ENCODE measurements around the gene PINLYP. TPM values are rescaled to one million over a fixed set of nuclear protein-coding genes. Genes with fewer than 3 reads are reported as not detected.
A peak's percentile ranks its signal among the peaks of the same experiment; 100 is the strongest.

The PINLYP gene
- 10 to 100 TPM in 1 of 2 donors, 1 to 10 TPM in 1; 9.1 to 12.8 TPM for total RNA-seq
- long read RNA-seq, donor 1, partial matches to known transcripts = 0 of 1 reads
- long read RNA-seq, donor 1, other reads (novel, unspliced or antisense) = 0 of 1 reads
- long read RNA-seq, donor 2, partial matches to known transcripts = 0 of 1 reads
- long read RNA-seq, donor 2, other reads (novel, unspliced or antisense) = 1 of 1 reads

- intact Hi-C loops (cut with DNase I) = no loop called here
Measured at GRCh38 chr19:43575156-43575950, at the start of gene PINLYP, which contains the start of gene XRCC1. TSS of gene PINLYP (plus strand) at chr19:43575801. CDS start at chr19:43577192, 1,391 bp downstream. TSS of gene XRCC1 (minus strand) at chr19:43575527. CDS start at chr19:43575458, 69 bp downstream.

GRCh38 chr19:43525836-43526771, 49.5 kb upstream of the PINLYP start:
- peak; percentile 82 for DNase-seq (ENCODE audit: low spot score)

More at GRCh38 chr19:43575156-43575950, at the start of gene PINLYP, which contains the start of gene XRCC1:
- peak; percentile 99 for DNase-seq (ENCODE audit: low spot score)

GRCh38 chr19:43526884-43527859, 48.4 kb upstream of the PINLYP start, which contains the start of gene ETHE1:
TSS of gene ETHE1 (minus strand) at chr19:43527201. CDS start at chr19:43527177, 24 bp downstream.
- intact Hi-C loops (cut with DNase I) = no loop called here
- peak; percentile 95 for DNase-seq (ENCODE audit: low spot score)

More at GRCh38 chr19:43525836-43526771, 49.5 kb upstream of the PINLYP start:
- intact Hi-C loops (cut with DNase I) = no loop called here

GRCh38 chr19:43527860-43528622, 47.6 kb upstream of the PINLYP start:
- DNase-seq (ENCODE audit: low spot score) = peak; percentile 87
- intact Hi-C loops (cut with DNase I) = no loop called here

- intact Hi-C loops (cut with DNase I) = loop anchor here in 1 of 2 donors (10.0 kb wide), 1 partner anchor 62 kb away; the partner anchor contains the start of genes IRGQ and ZNF576
- peak; percentile 86 for DNase-seq (ENCODE audit: low spot score)
Measured at GRCh38 chr19:43532571-43532961, 43.0 kb upstream of the PINLYP start.

GRCh38 chr19:43532962-43533545, 42.5 kb upstream of the PINLYP start, which contains the start of gene ZNF575:
TSS of gene ZNF575 (plus strand) at chr19:43533188. CDS start at chr19:43534423, 1,235 bp downstream.
- intact Hi-C loops (cut with DNase I) = loop anchor here in 1 of 2 donors (10.0 kb wide), 1 partner anchor 62 kb away; the partner anchor contains the start of genes IRGQ and ZNF576
- peak; percentile 96 for DNase-seq (ENCODE audit: low spot score)

GRCh38 chr19:43533546-43534304, 41.9 kb upstream of the PINLYP start:
- intact Hi-C loops (cut with DNase I) = loop anchor here in 1 of 2 donors (10.0 kb wide), 1 partner anchor 61 kb away; the partner anchor contains the start of genes IRGQ and ZNF576
- DNase-seq (ENCODE audit: low spot score) = peak; percentile 99

- no peak for DNase-seq (ENCODE audit: low spot score)
- intact Hi-C loops (cut with DNase I) = loop anchor here in 1 of 2 donors (10.0 kb wide), 1 partner anchor 60 kb away; the partner anchor contains the start of genes IRGQ and ZNF576
Measured at GRCh38 chr19:43534305-43534815, 41.2 kb upstream of the PINLYP start.

GRCh38 chr19:43534816-43535761, 40.5 kb upstream of the PINLYP start:
- peak; percentile 90 for DNase-seq (ENCODE audit: low spot score)
- intact Hi-C loops (cut with DNase I) = loop anchor here in 1 of 2 donors (10.0 kb wide), 1 partner anchor 60 kb away; the partner anchor contains the start of genes IRGQ and ZNF576

GRCh38 chr19:43538922-43539321, 36.7 kb upstream of the PINLYP start:
- intact Hi-C loops (cut with DNase I) = loop anchor here in 1 of 2 donors (10.0 kb wide), 1 partner anchor 56 kb away; the partner anchor contains the start of genes IRGQ and ZNF576
- DNase-seq (ENCODE audit: low spot score) = no peak

- no peak for DNase-seq (ENCODE audit: low spot score)
- intact Hi-C loops (cut with DNase I) = no loop called here
Measured at GRCh38 chr19:43540381-43540780, 35.2 kb upstream of the PINLYP start.

- intact Hi-C loops (cut with DNase I) = no loop called here
- DNase-seq (ENCODE audit: low spot score) = no peak
Measured at GRCh38 chr19:43541920-43542650, 33.5 kb upstream of the PINLYP start.

GRCh38 chr19:43544077-43544476, 31.5 kb upstream of the PINLYP start:
- peak; percentile 55 for DNase-seq (ENCODE audit: low spot score)
- intact Hi-C loops (cut with DNase I) = no loop called here

GRCh38 chr19:43545276-43545675, 30.3 kb upstream of the PINLYP start:
- intact Hi-C loops (cut with DNase I) = no loop called here

More at GRCh38 chr19:43545276-43545675, 30.3 kb upstream of the PINLYP start:
- peak; percentile 53 for DNase-seq (ENCODE audit: low spot score)
